ENCODE data around the gene CEP68.

DNA sequence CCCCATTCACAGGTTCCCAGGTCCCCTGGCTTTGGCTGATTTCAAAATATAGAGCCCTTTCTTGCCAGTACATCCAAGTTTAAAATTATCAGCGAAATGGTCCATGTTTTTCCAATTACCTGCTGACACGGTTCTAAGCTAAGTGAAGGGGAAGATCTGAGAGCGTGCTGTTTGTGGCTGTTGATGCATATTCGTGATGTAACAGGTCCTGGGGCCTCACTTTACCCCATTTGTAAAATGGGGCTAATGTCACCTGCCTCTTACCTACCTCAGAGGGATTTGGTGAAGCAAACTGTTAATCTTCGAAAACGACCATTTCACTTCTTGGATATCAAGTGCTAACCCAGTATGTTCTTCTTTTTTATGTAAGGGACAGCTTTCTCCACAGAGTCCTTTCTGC, 34.0 kb upstream of the CEP68 start:
- TF ChIP-seq POLR2A (IDR thresholded peaks at IDR 0.05; ENCODE audit: low read depth, low read length): no peak
- TF ChIP-seq POLR2AphosphoS5 (IDR thresholded peaks at IDR 0.05; ENCODE audit: low read depth, low read length): no peak
